ENCODE measurements around the gene FASTKD1.
"Not testable (repeated sequence)": the region's sequence is repeated elsewhere in the genome, so short reads cannot be mapped to it uniquely, and the experiment has no call there.

FASTKD1 gene

DNA sequence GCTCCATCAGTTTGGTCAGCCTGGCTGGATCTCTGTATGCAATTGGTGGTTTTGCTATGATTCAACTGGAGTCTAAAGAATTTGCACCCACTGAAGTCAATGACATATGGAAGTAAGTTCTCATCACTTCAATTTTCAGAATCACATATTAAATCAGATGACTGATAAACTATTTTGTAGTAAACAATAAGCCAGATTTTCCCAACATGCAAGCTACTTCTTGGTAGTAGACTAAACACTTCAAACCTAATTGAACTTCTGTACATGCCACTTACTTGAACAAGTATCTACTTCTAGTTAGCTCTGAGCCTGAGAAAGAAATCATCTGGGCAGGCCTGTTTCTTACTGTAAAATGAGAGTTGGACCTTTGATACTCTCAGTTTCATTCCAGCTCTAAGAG is 52.8 kb downstream of the FASTKD1 start:
- no peak overlapping the region for H3K4me3 ChIP-seq (ENCODE audit: control insufficient read depth, low read depth, low read length)
- no peak for DNase-seq (ENCODE audit: low read depth)
- TF ChIP-seq, protein P1, sequence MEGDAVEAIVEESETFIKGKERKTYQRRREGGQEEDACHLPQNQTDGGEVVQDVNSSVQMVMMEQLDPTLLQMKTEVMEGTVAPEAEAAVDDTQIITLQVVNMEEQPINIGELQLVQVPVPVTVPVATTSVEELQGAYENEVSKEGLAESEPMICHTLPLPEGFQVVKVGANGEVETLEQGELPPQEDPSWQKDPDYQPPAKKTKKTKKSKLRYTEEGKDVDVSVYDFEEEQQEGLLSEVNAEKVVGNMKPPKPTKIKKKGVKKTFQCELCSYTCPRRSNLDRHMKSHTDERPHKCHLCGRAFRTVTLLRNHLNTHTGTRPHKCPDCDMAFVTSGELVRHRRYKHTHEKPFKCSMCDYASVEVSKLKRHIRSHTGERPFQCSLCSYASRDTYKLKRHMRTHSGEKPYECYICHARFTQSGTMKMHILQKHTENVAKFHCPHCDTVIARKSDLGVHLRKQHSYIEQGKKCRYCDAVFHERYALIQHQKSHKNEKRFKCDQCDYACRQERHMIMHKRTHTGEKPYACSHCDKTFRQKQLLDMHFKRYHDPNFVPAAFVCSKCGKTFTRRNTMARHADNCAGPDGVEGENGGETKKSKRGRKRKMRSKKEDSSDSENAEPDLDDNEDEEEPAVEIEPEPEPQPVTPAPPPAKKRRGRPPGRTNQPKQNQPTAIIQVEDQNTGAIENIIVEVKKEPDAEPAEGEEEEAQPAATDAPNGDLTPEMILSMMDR (IDR thresholded peaks at IDR 0.05; ENCODE audit: control insufficient read depth, insufficient read depth, low read depth, low read length, missing control alignments), result no peak

DNA sequence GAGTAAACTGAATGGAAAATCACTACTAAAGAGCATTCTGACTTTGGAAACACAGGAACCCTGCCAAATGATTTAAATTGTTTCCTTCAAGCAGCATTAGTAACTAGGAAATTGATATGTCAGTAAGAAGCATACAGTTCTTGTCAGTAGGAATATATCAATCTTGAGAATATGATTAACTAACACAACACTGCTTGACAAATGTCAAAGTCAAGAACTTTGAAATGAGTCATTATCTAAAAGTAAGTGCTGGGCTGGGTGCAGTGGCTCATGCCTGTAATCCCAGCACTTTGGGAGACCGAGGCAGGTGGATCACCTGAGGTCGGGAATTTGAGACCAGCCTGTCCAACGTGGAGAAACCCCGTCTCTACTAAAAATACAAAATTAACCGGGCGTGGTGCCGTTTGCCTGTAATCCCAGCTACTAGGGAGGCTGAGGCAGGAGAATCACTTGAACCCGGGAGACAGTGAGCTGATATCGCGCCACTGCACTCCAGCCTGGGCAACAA is 57.1 kb downstream of the FASTKD1 start:
- not testable (repeated sequence) for DNase-seq (ENCODE audit: low read depth); H3K4me3 ChIP-seq (ENCODE audit: control insufficient read depth, low read depth, low read length)

DNA sequence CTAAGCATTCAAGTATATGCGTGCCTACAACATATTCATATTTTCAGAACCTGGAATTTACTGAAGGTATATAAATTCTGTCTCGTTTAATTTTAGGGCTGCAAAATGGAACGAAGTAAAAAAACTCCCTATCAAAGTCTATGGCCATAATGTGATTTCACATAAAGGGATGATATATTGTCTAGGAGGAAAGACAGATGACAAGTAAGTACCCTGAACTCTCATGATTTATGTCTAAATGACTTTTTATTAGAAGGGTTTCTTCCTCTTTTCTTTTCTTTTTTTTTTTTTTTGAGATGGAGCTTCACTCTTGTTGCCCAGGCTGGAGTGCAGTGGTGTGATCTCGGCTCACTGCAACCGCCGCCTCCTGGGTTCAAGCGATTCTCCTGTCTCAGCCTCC is 58.9 kb downstream of the FASTKD1 start:
- H3K4me3 ChIP-seq (ENCODE audit: control insufficient read depth, low read depth, low read length); DNase-seq (ENCODE audit: low read depth): not testable (repeated sequence)

DNA sequence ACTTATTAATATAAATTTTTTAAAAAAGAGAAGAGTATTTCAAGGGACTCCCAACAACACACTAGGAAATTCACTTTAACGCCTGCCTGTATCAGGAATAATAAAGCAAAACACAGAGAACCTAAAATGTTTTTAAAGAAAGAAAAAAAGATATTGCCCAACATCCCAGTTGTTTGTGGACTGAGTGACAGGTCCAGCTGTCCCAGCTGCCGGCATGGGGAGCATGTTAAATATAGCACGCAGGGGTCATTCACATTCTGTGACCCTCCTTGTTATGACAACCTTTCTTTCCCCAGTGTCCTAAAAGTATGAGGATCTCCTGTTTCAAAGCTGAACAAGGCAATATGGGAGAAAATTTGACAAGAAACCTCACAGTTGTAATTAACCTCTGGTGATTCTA is 59.7 kb downstream of the FASTKD1 start:
- TF ChIP-seq, protein P1 (IDR thresholded peaks at IDR 0.05; ENCODE audit: control insufficient read depth, insufficient read depth, low read depth, low read length, missing control alignments), result no peak
- H3K4me3 ChIP-seq (ENCODE audit: control insufficient read depth, low read depth, low read length), result no peak overlapping the region
- no peak for DNase-seq (ENCODE audit: low read depth)

DNA sequence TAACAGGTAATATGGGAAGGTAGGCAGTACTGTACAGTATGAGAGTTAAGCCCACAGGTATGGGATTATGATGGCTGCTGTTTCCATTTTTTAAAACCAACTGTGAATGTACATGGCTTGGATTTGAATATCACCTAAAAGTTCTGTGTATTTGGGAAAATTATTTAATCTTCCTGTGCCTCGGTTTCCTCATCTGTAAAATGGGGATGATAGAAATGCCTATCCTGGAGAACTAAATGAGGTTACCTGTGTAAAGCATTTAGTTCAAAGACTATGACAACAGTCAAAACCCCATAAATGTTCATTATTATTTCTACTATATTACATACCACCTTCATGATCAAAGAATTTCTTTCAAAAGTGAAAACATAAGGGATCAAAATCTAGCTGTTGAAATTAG is 60.6 kb downstream of the FASTKD1 start:
- TF ChIP-seq, protein P1 (IDR thresholded peaks at IDR 0.05; ENCODE audit: control insufficient read depth, insufficient read depth, low read depth, low read length, missing control alignments), result no peak
- DNase-seq (ENCODE audit: low read depth), result no peak
- no peak overlapping the region for H3K4me3 ChIP-seq (ENCODE audit: control insufficient read depth, low read depth, low read length)

DNA sequence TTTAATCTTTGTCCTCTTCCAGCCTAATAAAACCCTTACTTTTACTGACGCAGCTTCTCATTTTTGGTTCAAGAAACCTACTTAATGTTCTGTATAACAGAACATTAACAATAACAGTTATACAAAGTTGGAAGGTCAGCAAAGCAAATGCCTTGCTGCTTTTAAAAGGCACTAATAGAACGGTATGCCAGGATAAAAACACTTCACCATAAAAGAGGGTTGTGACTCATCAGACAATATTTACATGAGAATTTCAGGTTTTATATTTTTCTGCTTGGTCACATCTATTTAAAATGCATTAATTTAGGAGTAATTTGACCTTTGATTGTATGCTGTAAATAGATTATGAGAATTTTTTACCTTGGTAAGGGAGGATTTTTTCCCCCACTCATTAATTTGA is 61.1 kb downstream of the FASTKD1 start:
- TF ChIP-seq, protein P1 (IDR thresholded peaks at IDR 0.05; ENCODE audit: control insufficient read depth, insufficient read depth, low read depth, low read length, missing control alignments), result no peak
- H3K4me3 ChIP-seq (ENCODE audit: control insufficient read depth, low read depth, low read length), result no peak overlapping the region
- DNase-seq (ENCODE audit: low read depth), result no peak

DNA sequence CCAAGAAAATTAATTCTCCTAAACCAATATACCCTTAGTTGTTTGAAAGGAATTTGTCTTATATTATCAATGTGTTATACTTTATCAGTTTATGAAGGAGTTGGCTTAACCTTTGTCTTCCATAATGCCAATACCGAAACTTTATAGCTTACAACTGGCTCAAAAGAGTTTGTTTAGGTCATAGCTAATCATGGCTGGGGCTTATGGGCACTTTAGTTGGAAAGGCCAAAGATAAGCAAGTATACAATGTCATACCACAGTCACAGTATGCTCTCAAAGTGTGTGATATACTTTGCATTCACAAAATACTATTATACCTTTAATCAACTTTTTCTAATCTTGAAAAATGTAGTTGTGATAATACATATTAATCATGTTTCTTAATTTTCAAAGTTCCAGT is 61.8 kb downstream of the FASTKD1 start:
- no peak for DNase-seq (ENCODE audit: low read depth)
- H3K4me3 ChIP-seq (ENCODE audit: control insufficient read depth, low read depth, low read length), result no peak overlapping the region
- TF ChIP-seq, protein P1 (IDR thresholded peaks at IDR 0.05; ENCODE audit: control insufficient read depth, insufficient read depth, low read depth, low read length, missing control alignments), result no peak

DNA sequence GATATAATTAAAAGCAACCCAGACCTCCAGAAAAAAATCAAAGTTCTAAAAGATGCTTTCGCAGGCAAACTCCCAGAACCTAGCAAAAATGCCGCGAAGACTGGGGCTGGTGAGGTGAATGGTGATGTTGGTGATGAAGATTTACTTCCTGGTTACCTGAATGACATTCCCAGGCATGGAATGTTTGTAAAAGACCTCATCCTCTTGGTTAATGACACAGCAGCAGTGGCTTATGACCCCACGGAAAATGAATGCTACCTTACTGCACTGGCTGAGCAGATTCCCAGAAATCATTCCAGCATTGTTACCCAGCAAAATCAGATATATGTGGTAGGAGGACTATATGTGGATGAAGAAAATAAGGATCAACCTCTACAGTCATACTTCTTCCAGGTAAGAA is 63.2 kb downstream of the FASTKD1 start:
- TF ChIP-seq, protein P1 (IDR thresholded peaks at IDR 0.05; ENCODE audit: control insufficient read depth, insufficient read depth, low read depth, low read length, missing control alignments), result no peak
- no peak for DNase-seq (ENCODE audit: low read depth)

More for the DNA sequence above, 63.2 kb downstream of the FASTKD1 start:
- no peak overlapping the region for H3K4me3 ChIP-seq (ENCODE audit: control insufficient read depth, low read depth, low read length)
